ENCODE data around the gene CCNQ. TPM values are rescaled to one million over a fixed set of nuclear protein-coding genes. Genes with fewer than 3 reads are reported as not detected.
"Not testable (repeated sequence)": the region's sequence is repeated elsewhere in the genome, so short reads cannot be mapped to it uniquely, and the experiment has no call there.

Gene CCNQ
- total RNA-seq, 2 experiments from 2014 or later, result 18.1 to 18.9 TPM

DNA sequence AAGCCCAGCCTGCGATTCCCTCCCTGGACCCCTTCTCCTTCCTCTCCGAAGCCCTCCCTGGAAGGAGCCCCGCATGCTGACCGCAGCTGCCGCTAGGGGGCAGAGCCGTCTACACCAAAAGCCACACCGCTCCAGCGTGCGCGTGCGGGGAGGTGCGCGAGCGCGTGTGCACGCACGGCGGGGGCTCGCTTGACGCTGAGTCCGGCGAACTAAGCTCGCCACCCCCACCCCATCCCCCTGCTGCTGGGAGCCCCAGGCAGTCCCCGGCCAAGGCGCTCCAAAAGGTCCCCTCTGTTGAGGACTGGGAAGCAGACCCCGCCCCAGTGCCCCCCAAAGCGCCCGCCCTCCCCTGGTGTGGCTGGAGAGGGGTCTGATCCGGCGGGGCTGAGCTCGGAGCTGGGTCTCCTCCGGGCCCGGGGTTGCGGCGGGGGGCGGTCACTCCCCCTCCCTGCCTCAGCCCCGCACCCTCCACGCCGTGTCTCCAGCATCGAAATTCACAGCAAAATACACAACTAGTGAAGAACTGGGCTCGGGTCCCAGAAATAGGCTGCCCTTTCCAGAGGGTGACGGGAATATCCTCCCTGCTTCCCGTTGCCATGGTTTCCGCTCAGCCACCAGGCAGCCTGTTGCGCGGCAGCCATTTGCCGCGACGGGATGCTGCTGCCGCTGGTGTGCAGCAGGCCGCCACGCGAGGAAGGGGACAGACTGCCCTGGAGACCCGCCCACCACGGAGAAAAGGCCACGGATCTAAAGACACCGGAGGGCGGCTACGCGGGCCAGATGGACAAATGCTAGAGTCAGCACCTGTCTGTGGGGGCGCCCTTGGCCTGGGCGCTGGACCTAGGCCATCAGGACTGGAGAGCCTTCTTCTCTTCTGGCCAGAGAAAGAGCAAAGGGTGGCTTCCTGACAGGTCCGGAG is 11.2 kb upstream of the CCNQ start:
- H3K9me3 Mint-ChIP-seq, result no peaks in the 10 kb centered on the region
- intact Hi-C loops (cut with micrococcal nuclease), result loop anchor here (5.0 kb wide), 1 partner anchor 37 kb away; the partner anchor contains the start of gene DUSP9

DNA sequence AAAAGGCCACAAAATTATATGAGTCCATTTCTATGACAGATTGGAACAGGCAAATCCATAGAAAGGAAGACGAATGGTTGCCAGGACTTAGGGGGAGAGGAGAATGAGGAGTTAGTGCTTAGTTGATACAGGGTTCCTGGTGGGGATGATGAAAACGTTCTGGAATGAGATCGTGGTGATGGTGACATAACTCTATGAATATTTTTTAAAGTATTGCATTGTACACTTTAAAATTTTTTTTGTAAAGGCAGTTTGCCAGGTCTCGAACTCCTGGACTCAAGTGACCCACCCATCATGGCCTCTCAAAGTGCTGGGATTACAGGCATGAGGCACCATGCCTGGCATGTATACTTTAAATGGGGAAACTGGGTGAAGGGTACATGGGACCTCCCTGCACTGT is 9.9 kb upstream of the CCNQ start:
- Mint-ChIP-seq H3K4me1 (ENCODE audit: low read depth) (peaks cover 9% of the 10 kb centered on the region), H3K36me3 (no peaks in the 10 kb centered on the region), H3K27me3 (no peaks in the 10 kb centered on the region), H3K27ac (no peak overlapping the region), H3K4me3 (no peak overlapping the region), H3K9me3 (no peaks in the 10 kb centered on the region)
- ChIA-PET CTCF (interaction anchor here (0.6 to 2.9 kb wide), 16 partner anchors 9 to 638 kb away, joined by 3 to 38 read pairs (median 8); partner anchors contain the start of genes CCNQ and DUSP9), POLR2A (no interaction called here)
- intact Hi-C loops (cut with micrococcal nuclease), result loop anchor here (5.0 kb wide), 1 partner anchor 38 kb away; the partner anchor contains the start of gene DUSP9
- DNase-seq, result no peak

More for the DNA sequence above, 11.2 kb upstream of the CCNQ start:
- H3K27ac Mint-ChIP-seq, result peak overlapping the region; percentile 23
- H3K4me3 Mint-ChIP-seq, result peak overlapping the region; percentile 71
- POLR2A ChIA-PET, result interaction anchor here (1.1 kb wide), 1 partner anchor 10 kb away, joined by 4 read pairs; no protein-coding TSS in a partner anchor
- peak; percentile 82 for DNase-seq
- peaks cover 11% of the 10 kb centered on the region for H3K4me1 Mint-ChIP-seq (ENCODE audit: low read depth)
- CTCF ChIA-PET, result interaction anchor here (0.6 to 2.9 kb wide), 20 partner anchors 8 to 849 kb away, joined by 3 to 38 read pairs (median 6); partner anchors contain the start of genes CCNQ and DUSP9
- H3K27me3 Mint-ChIP-seq, result no peaks in the 10 kb centered on the region
- H3K36me3 Mint-ChIP-seq, result no peaks in the 10 kb centered on the region

- CTCF ChIA-PET, result interaction anchor here (0.9 to 2.9 kb wide), 3 partner anchors 8 to 60 kb away, joined by 3 to 38 read pairs (median 3); partner anchors contain the start of gene CCNQ
- H3K4me3 Mint-ChIP-seq, result no peak overlapping the region
- no peaks in the 10 kb centered on the region for H3K36me3 Mint-ChIP-seq
- no peak for DNase-seq
- H3K9me3 Mint-ChIP-seq, result no peaks in the 10 kb centered on the region
- intact Hi-C loops (cut with micrococcal nuclease), result loop anchor here (5.0 kb wide), 1 partner anchor 39 kb away; the partner anchor contains the start of gene DUSP9
- no peak overlapping the region for H3K27ac Mint-ChIP-seq
- POLR2A ChIA-PET, result no interaction called here
- peaks cover 12% of the 10 kb centered on the region for H3K4me1 Mint-ChIP-seq (ENCODE audit: low read depth)
- H3K27me3 Mint-ChIP-seq, result no peaks in the 10 kb centered on the region
Observed at GRCh38 chrX:153608376-153608775, 9.4 kb upstream of the CCNQ start.

- no peak overlapping the region for H3K4me3 Mint-ChIP-seq
- H3K27ac Mint-ChIP-seq, result no peak overlapping the region
- intact Hi-C loops (cut with micrococcal nuclease), result loop anchor here (2.0 to 5.0 kb wide), 2 partner anchors 41 to 56 kb away; partner anchors contain the start of gene DUSP9
- CTCF ChIA-PET, result no interaction called here
- no peaks in the 10 kb centered on the region for H3K27me3 Mint-ChIP-seq
- H3K4me1 Mint-ChIP-seq (ENCODE audit: low read depth), result peaks cover 18% of the 10 kb centered on the region
- POLR2A ChIA-PET, result no interaction called here
- DNase-seq, result no peak
- H3K36me3 Mint-ChIP-seq, result no peaks in the 10 kb centered on the region
- H3K9me3 Mint-ChIP-seq, result no peaks in the 10 kb centered on the region
Observed at GRCh38 chrX:153606503-153606902, 7.6 kb upstream of the CCNQ start.

DNA sequence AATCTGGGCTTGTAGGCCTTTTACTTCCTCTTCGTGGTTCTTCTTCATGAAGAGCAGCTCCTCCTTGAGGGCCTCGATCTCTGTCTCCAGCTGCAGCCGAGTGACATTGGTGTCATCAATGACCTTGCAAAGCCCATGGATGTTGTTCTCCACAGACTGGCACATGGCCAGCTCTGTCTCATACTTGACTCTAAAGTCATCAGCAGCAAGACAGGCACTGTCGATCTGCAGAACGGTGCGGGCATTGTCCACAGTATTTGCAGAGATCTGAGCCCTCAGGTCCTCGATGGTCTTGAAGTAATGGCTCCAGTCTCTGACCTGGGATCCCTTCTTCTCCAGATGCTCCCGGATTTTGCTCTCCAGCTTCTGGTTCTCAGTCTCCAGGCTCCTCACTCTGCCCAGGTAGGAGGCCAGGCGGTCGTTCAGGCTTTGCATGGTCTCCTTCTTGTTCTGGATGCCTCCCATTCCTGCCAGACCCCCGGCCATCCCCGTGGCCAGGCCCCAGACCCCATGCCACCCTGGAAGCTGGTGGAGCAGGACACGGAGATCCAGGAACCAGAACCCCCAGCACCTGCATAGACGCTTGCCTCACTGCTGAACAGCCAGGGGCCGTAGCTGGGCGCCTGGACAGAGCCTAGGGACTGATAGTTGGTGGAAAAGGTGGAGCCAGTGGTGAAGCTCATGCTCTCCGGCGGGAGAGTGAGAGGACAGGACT is 5.9 kb upstream of the CCNQ start:
- H3K4me3 Mint-ChIP-seq, POLR2A ChIA-PET, H3K36me3 Mint-ChIP-seq, H3K27ac Mint-ChIP-seq, H3K9me3 Mint-ChIP-seq, H3K27me3 Mint-ChIP-seq, DNase-seq: not testable (repeated sequence)
- intact Hi-C loops (cut with micrococcal nuclease), result loop anchor here (5.0 kb wide), 1 partner anchor 42 kb away; the partner anchor contains the start of gene DUSP9
- H3K4me1 Mint-ChIP-seq (ENCODE audit: low read depth), result peaks cover 29% of the 10 kb centered on the region
- CTCF ChIA-PET, result interaction anchor here (0.6 kb wide), 1 partner anchor 58 kb away, joined by 3 read pairs; no protein-coding TSS in a partner anchor

DNA sequence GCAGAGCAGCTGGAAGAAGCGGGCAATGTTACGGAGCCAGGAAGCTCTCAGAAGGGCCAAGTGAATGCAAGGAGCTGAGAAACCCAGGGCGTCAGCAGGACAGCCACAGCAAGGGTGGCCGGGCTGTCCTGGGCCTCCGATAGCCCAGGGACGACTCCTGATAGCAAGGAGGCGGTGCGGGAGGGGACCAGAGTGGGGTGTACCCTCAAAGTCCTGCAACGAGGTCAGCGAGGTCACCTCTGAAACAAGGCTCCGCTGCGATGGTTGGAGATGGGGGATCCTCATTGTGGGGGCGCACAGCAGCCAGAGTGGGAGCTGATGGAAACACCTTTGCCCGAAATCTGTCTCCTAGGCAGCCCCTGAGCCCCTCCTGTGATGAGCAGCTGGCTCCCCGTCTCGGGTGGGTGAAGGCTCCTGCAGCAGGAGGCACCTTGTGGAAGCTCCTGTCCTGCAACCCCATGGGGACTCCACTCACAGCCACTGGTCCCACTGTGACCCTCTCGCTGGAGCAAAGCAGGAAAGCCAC is 4.3 kb upstream of the CCNQ start:
- Mint-ChIP-seq H3K9me3 (no peaks in the 10 kb centered on the region), H3K36me3 (no peaks in the 10 kb centered on the region), H3K27ac (no peak overlapping the region), H3K4me3 (no peak overlapping the region), H3K4me1 (ENCODE audit: low read depth) (peaks cover 26% of the 10 kb centered on the region), H3K27me3 (no peaks in the 10 kb centered on the region)
- ChIA-PET POLR2A (no interaction called here), CTCF (interaction anchor here (1.4 kb wide), 1 partner anchor 65 kb away, joined by 3 read pairs; no protein-coding TSS in a partner anchor)
- intact Hi-C loops (cut with micrococcal nuclease), result no loop called here
- no peak for DNase-seq

DNA sequence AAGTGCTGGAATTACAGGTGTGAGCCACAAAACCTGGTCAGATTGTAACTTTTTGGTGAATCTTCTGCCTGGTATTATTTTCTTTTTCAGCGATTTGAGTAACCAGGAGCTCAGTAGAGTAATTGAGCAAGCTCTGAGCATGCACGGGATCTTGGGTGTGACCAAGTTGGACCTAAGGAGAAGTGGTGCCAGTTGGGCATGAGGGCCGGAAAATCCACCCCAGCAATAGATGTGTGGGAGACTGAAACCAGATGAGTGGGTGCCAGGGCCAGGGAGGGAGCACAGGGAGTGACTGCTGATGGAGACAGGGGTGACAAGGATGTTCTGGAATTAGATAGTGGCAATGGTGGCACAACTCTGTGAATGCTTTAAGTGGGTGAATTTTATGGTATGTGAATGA is 3.7 kb upstream of the CCNQ start:
- intact Hi-C loops (cut with micrococcal nuclease), result no loop called here
- Mint-ChIP-seq H3K4me1 (ENCODE audit: low read depth) (peaks cover 28% of the 10 kb centered on the region), H3K9me3 (no peaks in the 10 kb centered on the region), H3K27me3 (no peaks in the 10 kb centered on the region), H3K36me3 (no peaks in the 10 kb centered on the region), H3K4me3 (no peak overlapping the region), H3K27ac (no peak overlapping the region)
- ChIA-PET POLR2A (no interaction called here), CTCF (interaction anchor here (1.0 to 1.4 kb wide), 2 partner anchors 66 to 661 kb away, joined by 3 read pairs; no protein-coding TSS in a partner anchor)
- no peak for DNase-seq

GRCh38 chrX:153601511-153602110 is 2.7 kb upstream of the CCNQ start:
- no peaks in the 10 kb centered on the region for H3K9me3 Mint-ChIP-seq
- intact Hi-C loops (cut with micrococcal nuclease), result no loop called here
- no peak overlapping the region for H3K4me3 Mint-ChIP-seq
- POLR2A ChIA-PET, result no interaction called here
- H3K4me1 Mint-ChIP-seq (ENCODE audit: low read depth), result peaks cover 37% of the 10 kb centered on the region
- no peak overlapping the region for H3K27ac Mint-ChIP-seq
- H3K36me3 Mint-ChIP-seq, result no peaks in the 10 kb centered on the region
- CTCF ChIA-PET, result interaction anchor here (1.0 to 4.0 kb wide), 2 partner anchors 8 to 660 kb away, joined by 3 to 38 read pairs; no protein-coding TSS in a partner anchor
- DNase-seq, result no peak
- H3K27me3 Mint-ChIP-seq, result no peaks in the 10 kb centered on the region

DNA sequence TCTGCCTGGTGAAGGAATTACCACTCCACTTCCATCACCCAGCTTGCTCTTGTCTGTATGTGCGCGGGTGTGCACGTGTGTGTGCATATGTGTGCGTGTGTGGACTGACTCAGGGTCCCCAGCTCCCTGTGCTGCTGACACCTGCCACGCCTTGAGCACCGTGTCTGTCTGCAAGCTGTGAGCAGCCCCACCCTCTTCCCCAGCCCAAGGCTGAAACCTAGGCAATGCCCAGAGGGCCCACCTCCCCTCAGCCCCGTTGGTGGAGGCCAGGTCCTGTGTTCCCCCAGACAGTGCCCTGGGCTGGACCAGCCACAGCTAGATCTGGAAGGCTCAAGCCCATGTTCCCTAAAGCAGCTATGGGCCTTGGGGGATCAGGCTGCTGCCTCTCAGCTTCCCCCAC is 2.0 kb upstream of the CCNQ start:
- H3K27me3 Mint-ChIP-seq, result no peaks in the 10 kb centered on the region
- H3K27ac Mint-ChIP-seq, result no peak overlapping the region
- ChIA-PET CTCF (interaction anchor here (1.1 to 4.0 kb wide), 4 partner anchors 9 to 130 kb away, joined by 3 to 38 read pairs (median 6); partner anchors contain the start of gene HAUS7), POLR2A (no interaction called here)
- no peaks in the 10 kb centered on the region for H3K9me3 Mint-ChIP-seq
- H3K4me1 Mint-ChIP-seq (ENCODE audit: low read depth), result peaks cover 41% of the 10 kb centered on the region
- H3K4me3 Mint-ChIP-seq, result peak overlapping the region; percentile 37
- DNase-seq, result no peak
- intact Hi-C loops (cut with micrococcal nuclease), result no loop called here
- H3K36me3 Mint-ChIP-seq, result peaks cover under 1% of the 10 kb centered on the region

GRCh38 chrX:153600032-153600373 is 1.1 kb upstream of the CCNQ start:
- POLR2A ChIA-PET, result interaction anchor here (1.2 kb wide), 1 partner anchor 10 kb away, joined by 4 read pairs; no protein-coding TSS in a partner anchor
- peaks cover 43% of the 10 kb centered on the region for H3K4me1 Mint-ChIP-seq (ENCODE audit: low read depth)
- intact Hi-C loops (cut with micrococcal nuclease), result no loop called here

More at GRCh38 chrX:153600032-153600373, 1.1 kb upstream of the CCNQ start:
- H3K4me3 Mint-ChIP-seq, result peak overlapping the region; percentile 82
- H3K9me3 Mint-ChIP-seq, result no peaks in the 10 kb centered on the region
- CTCF ChIA-PET, result interaction anchor here (1.1 to 4.0 kb wide), 5 partner anchors 10 to 129 kb away, joined by 3 to 38 read pairs (median 7); partner anchors contain the start of gene HAUS7
- peak overlapping the region; percentile 60 for H3K27ac Mint-ChIP-seq
- H3K36me3 Mint-ChIP-seq, result peaks cover 5% of the 10 kb centered on the region
- peak; percentile 33 for DNase-seq
- H3K27me3 Mint-ChIP-seq, result no peaks in the 10 kb centered on the region
